Gastrocnemius medialis (tissue), 4 donors: ENCODE measurements around the gene PPP1R16B.

Experiments
- POLR2A ChIP-seq, 2 donors: fragments of 450-650 bp; IDR thresholded peaks; one replicate each; pipeline ENCODE4 v1.6.1; 2017; ENCODE audit warnings: antibody characterized with exemption in 2 of 2, mild to moderate bottlenecking in 2 of 2, moderate library complexity in 2 of 2
- TF ChIP-seq, protein P1 (sequence below), 5 experiments: fragments of 450-650 bp in 3 of 5; fragments of 200-600 bp in 2 of 5; sonication (generic) in 2 of 5; IDR thresholded peaks in 4 of 5; conservative IDR thresholded peaks in 1 of 5; 1 replicate in 4 of 5; 2 replicates in 1 of 5; pipeline ENCODE4 v1.5.1; 2016 to 2019; ENCODE audit warnings: antibody characterized with exemption in 5 of 5, mild to moderate bottlenecking in 3 of 5, moderate library complexity in 3 of 5

- TF ChIP-seq, protein P1, sequence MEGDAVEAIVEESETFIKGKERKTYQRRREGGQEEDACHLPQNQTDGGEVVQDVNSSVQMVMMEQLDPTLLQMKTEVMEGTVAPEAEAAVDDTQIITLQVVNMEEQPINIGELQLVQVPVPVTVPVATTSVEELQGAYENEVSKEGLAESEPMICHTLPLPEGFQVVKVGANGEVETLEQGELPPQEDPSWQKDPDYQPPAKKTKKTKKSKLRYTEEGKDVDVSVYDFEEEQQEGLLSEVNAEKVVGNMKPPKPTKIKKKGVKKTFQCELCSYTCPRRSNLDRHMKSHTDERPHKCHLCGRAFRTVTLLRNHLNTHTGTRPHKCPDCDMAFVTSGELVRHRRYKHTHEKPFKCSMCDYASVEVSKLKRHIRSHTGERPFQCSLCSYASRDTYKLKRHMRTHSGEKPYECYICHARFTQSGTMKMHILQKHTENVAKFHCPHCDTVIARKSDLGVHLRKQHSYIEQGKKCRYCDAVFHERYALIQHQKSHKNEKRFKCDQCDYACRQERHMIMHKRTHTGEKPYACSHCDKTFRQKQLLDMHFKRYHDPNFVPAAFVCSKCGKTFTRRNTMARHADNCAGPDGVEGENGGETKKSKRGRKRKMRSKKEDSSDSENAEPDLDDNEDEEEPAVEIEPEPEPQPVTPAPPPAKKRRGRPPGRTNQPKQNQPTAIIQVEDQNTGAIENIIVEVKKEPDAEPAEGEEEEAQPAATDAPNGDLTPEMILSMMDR (IDR thresholded peaks at IDR 0.05 in 4 of 5, conservative IDR thresholded peaks at IDR 0.05 in 1 of 5) = no peak
- TF ChIP-seq POLR2A (IDR thresholded peaks at IDR 0.05) = no peak
These were observed 144.8 kb downstream of the PPP1R16B start for GRCh38 chr20:38950254-38950653.
